Neural crest cell (in vitro differentiated cells): ENCODE measurements around the gene PDCD1. TPM values are rescaled to one million over a fixed set of nuclear protein-coding genes. Genes with fewer than 3 reads are reported as not detected.

ENCODE experiments used
- DNase-seq: peaks from one replicate; pipeline ENCODE4 v3.0.0; 2021; ENCODE audit warnings: low read depth, mixed read lengths, low spot score
- H3K27ac Mint-ChIP-seq: one replicate; pipeline ENCODE4 v1.8.0; 2021; ENCODE audit warnings: mild to moderate bottlenecking, mixed read lengths; ENCODE audit not compliant: unreplicated experiment
- H3K27me3 Mint-ChIP-seq: 2 replicates; pipeline ENCODE4 v1.8.0; 2021; ENCODE audit warnings: low read depth, mild to moderate bottlenecking, mixed read lengths
- H3K36me3 Mint-ChIP-seq: 2 replicates; pipeline ENCODE4 v1.8.0; 2021; ENCODE audit warnings: low read depth, mild to moderate bottlenecking, mixed read lengths
- H3K4me1 Mint-ChIP-seq: 2 replicates; pipeline ENCODE4 v1.8.0; 2021; ENCODE audit warnings: mixed read lengths
- H3K4me3 Mint-ChIP-seq: one replicate; pipeline ENCODE4 v1.8.0; 2021; ENCODE audit warnings: mild to moderate bottlenecking, mixed read lengths
- H3K9me3 Mint-ChIP-seq: 2 replicates; pipeline ENCODE4 v1.8.0; 2021; ENCODE audit warnings: mixed read lengths
- total RNA-seq: library from RNA; stranded (reverse); gene quantifications from 2 replicates; pipeline ENCODE4 v1.2.1, GENCODE V29; 2021
- TF ChIP-seq, protein P1 (sequence below): fragments of 200-600 bp; sonication (generic); conservative IDR thresholded peaks from 2 replicates; pipeline ENCODE4 v1.5.0; 2021; ENCODE audit warnings: antibody characterized with exemption, mild to moderate bottlenecking

PDCD1 gene
- total RNA-seq, 1 donor from 2014 or later: not detected

DNA sequence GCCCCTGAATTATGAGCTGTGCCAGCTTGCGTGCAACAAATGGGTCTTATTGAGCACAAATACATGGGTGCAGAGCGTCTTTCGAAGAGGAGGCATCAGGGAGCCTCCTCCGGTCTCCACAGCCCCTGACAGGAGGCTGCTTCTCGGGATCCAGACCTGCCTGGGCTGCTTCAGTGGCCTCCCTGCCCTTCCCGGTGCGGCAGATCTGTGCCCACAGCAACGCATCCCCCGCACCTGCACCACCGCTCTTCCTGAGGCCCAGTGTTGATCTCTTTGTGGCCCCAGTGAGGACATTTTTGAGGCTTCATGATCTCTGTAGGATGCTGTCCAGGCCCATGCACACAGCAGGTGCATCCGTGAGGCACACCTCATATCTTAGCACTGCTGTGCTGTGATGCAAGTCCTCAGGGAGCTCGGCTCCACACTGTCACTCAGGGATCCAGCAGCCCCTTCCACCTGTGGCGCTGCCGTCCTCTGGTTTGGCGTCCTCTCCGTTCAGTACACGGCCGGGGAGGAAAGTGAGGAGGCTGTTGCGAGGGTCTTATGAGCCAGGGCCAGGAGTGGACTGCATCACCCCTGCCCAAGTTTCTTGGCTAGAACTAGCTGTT, 28.2 kb upstream of the PDCD1 start:
- Mint-ChIP-seq H3K4me1 (peaks cover 29% of the 10 kb centered on the region), H3K27ac (no peak overlapping the region), H3K36me3 (peaks cover 9% of the 10 kb centered on the region), H3K4me3 (no peak overlapping the region), H3K27me3 (no peaks in the 10 kb centered on the region), H3K9me3 (no peaks in the 10 kb centered on the region)
- no peak for DNase-seq
- TF ChIP-seq, protein P1, sequence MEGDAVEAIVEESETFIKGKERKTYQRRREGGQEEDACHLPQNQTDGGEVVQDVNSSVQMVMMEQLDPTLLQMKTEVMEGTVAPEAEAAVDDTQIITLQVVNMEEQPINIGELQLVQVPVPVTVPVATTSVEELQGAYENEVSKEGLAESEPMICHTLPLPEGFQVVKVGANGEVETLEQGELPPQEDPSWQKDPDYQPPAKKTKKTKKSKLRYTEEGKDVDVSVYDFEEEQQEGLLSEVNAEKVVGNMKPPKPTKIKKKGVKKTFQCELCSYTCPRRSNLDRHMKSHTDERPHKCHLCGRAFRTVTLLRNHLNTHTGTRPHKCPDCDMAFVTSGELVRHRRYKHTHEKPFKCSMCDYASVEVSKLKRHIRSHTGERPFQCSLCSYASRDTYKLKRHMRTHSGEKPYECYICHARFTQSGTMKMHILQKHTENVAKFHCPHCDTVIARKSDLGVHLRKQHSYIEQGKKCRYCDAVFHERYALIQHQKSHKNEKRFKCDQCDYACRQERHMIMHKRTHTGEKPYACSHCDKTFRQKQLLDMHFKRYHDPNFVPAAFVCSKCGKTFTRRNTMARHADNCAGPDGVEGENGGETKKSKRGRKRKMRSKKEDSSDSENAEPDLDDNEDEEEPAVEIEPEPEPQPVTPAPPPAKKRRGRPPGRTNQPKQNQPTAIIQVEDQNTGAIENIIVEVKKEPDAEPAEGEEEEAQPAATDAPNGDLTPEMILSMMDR: no peak

DNA sequence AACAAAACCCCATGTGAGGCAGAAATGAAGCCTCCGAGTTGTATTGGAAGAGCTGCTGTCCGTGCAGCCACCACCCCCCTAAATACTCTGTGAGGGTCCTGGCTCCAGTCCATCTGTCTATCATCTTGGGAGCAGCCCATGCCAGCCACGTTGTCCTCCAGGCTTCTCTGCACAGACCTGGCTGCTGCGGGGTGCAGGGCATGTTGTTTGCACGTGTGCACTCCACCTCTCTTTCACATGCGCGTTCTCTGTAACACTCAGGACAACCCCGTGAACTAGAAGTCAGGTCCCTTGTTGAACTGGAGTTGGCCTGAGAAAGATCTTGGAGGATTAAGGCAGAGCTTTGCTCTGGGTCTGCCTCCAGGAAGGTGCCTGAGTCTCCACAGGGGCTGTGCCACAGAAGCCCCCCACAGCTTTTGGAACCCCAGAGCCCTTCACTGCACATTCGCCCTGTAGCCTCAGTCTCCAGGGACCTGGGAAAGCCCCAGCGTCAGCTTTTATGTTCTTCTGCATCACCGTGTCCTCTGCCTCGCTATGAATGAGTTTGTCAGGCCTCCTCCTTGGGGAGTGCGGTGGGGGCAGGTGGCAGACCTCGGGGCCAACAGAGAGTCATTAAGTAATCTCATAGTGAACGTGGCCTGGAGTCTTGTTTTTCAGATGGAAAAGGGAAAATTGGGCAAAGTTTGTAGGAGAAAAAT, 27.4 kb upstream of the PDCD1 start:
- Mint-ChIP-seq H3K36me3 (peaks cover 9% of the 10 kb centered on the region), H3K4me3 (peak overlapping the region; percentile 47), H3K27me3 (peaks cover 3% of the 10 kb centered on the region), H3K4me1 (peaks cover 30% of the 10 kb centered on the region), H3K27ac (no peak overlapping the region), H3K9me3 (no peaks in the 10 kb centered on the region)
- DNase-seq: no peak
- TF ChIP-seq, protein P1: no peak

DNA sequence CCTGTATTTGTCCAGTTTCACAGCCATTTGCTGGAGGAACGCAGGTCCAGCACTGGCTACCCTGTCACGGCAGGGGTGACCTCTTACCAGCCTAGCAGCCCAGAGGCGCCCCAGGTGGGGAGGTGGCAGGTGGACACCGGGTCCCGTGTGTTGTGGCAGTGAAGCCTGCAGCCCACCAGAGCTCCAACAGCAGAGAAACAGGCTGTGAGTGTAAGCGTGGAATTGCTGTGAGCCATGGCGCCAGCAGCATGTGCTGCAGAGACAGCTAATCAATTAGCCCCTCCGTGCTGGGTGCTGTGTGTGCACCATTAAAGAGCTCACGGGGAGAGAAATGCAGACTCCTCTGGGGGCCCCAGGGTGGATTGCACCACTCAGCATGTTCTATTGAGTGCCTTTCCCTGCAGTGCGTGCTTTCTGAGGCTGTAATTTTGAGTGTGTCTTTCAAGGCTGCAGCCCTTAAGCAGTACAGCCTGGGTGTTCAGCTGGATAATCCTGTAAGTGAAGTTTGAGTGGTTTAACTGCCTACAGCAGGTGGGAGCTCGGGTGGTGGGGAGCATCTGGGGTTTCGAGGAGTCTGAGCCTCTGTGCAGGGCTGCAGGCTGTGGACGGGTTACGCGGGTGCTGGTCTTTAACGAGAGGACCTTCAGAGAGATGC, 26.7 kb upstream of the PDCD1 start:
- H3K36me3 Mint-ChIP-seq: peaks cover 9% of the 10 kb centered on the region
- no peaks in the 10 kb centered on the region for H3K9me3 Mint-ChIP-seq
- H3K27me3 Mint-ChIP-seq: peaks cover 3% of the 10 kb centered on the region
- DNase-seq: no peak
- H3K4me1 Mint-ChIP-seq: peaks cover 35% of the 10 kb centered on the region
- TF ChIP-seq, protein P1: no peak
- no peak overlapping the region for H3K4me3 Mint-ChIP-seq
- no peak overlapping the region for H3K27ac Mint-ChIP-seq

DNA sequence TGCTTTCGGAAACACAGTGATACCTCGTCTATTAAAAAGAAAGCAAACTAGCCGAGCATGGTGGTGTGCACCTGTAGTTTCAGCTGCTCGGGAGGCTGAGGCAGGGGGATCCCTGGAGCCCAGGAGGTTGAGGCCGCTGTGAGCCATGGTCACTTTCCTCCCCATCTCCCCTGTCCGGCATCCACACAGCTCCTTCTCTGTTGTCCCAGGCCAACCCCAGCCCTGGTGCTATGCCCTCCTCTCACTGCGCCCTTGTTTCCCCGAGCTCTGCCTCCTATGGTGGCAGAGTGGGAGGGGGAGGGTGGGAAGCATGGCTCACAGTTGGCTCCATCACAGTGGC, 26.2 kb upstream of the PDCD1 start:
- DNase-seq: no peak
- H3K9me3 Mint-ChIP-seq: no peaks in the 10 kb centered on the region
- peaks cover 35% of the 10 kb centered on the region for H3K4me1 Mint-ChIP-seq
- TF ChIP-seq, protein P1: no peak
- H3K36me3 Mint-ChIP-seq: peaks cover 9% of the 10 kb centered on the region
- H3K27ac Mint-ChIP-seq: no peak overlapping the region
- peaks cover 3% of the 10 kb centered on the region for H3K27me3 Mint-ChIP-seq
- no peak overlapping the region for H3K4me3 Mint-ChIP-seq

DNA sequence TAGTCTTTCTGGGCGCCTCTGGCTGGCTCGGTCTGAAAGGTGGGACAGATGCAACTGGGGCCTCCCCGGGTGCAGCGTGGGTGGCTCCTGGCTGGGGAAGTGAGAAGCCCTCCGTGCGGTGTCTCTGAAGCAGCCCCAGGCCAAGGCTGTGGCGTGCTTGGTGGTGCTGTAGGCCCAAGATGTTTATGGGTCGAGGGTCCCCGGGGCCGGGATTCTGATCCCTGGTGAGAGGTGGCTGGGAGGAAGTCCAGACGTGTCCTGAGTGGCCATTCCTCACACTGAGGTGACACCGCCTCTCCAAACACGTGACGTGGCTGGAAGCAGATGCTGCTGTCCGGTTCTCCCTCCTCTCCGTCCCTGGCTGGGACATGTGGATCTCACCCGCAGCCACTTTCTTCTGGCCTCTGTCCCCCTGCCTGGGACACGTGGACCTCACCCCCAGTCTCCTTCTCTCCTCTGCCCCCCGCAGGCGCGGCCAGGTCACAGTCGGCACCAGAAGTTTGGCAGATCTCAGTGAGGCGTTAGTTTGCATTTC, 23.5 kb upstream of the PDCD1 start:
- Mint-ChIP-seq H3K27ac (peak overlapping the region; percentile 86), H3K27me3 (peaks cover 3% of the 10 kb centered on the region), H3K4me3 (peak overlapping the region; percentile 71), H3K4me1 (peaks cover 28% of the 10 kb centered on the region), H3K9me3 (no peaks in the 10 kb centered on the region), H3K36me3 (peaks cover 4% of the 10 kb centered on the region)
- no peak for DNase-seq
- TF ChIP-seq, protein P1: no peak
